ENCODE results near the gene NOTCH1.

The NOTCH1 gene

DNA sequence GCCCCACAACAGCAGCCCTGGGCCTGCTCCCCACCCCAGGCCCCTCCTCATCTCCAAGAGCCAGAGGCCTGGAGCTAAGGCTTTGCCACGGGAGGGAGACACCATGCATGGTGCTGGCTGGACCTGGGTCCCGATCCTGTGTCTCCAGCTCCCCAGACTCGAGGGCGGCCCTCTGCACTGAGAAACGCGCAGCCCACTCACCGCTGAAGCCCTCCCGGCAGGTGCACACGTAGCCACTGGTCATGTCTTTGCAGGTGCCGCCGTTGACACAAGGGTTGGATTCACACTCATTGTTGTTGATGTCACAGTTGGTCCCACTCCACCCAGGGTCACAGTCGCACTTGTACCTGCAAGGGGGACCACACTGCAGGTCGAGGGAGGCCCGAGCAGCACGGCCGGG is 32.7 kb downstream of the NOTCH1 start:
- no peak overlapping the region for H2BK5ac ChIP-seq (ENCODE audit: low read depth, low read length, poor library complexity)
- no peaks in the 10 kb centered on the region for H3K9me3 ChIP-seq (ENCODE audit: insufficient read depth, low read depth, low read length)
- no peak overlapping the region for H3K4me3 ChIP-seq (ENCODE audit: low read depth, low read length)
- no peak overlapping the region for H2AFZ ChIP-seq (ENCODE audit: insufficient read depth, low read length, poor library complexity)
- no peaks in the 10 kb centered on the region for H3K79me1 ChIP-seq (ENCODE audit: low read length)
- no peak for DNase-seq
- no peak overlapping the region for H3K14ac ChIP-seq (ENCODE audit: low read length)
- no peak overlapping the region for H2AK5ac ChIP-seq (ENCODE audit: low read length)
- no peak overlapping the region for H4K91ac ChIP-seq (ENCODE audit: low read depth, low read length)
- H3K4ac ChIP-seq (ENCODE audit: low read depth, low read length), result no peak overlapping the region
- H3K4me2 ChIP-seq (ENCODE audit: low read length), result no peak overlapping the region
- H3K4me1 ChIP-seq (ENCODE audit: control insufficient read depth in 1 of 2, insufficient read depth in 2 of 2, low read length in 2 of 2), result no peaks in the 10 kb centered on the region
- no peaks in the 10 kb centered on the region for H3K27me3 ChIP-seq (ENCODE audit: insufficient read depth, low read length)
- no peaks in the 10 kb centered on the region for H3K79me2 ChIP-seq (ENCODE audit: control insufficient read depth, insufficient read depth, low read length, poor library complexity)
- H3K23ac ChIP-seq (ENCODE audit: low read length), result no peak overlapping the region
- H3K36me3 ChIP-seq (ENCODE audit: control insufficient read depth in 1 of 2, insufficient read depth in 2 of 2, low read length in 2 of 2), result peaks cover 66 to 72% of the 10 kb centered on the region in 2 experiments
- no peak overlapping the region for H2BK12ac ChIP-seq (ENCODE audit: low read length)
- H2BK120ac ChIP-seq (ENCODE audit: insufficient read depth, low read length, poor library complexity), result no peak overlapping the region
- no peak overlapping the region for H3K27ac ChIP-seq (ENCODE audit: low read depth, low read length)
- H4K8ac ChIP-seq (ENCODE audit: low read depth, low read length), result no peak overlapping the region
- H4K12ac ChIP-seq (ENCODE audit: low read depth, low read length), result no peak overlapping the region
- H3K18ac ChIP-seq (ENCODE audit: low read length), result no peak overlapping the region
- no CpG with 5 or more reads among the region's 16 CpGs for WGBS (ENCODE audit: extremely low coverage, insufficient coverage, insufficient read length)
- H3K9ac ChIP-seq (ENCODE audit: low read length), result no peak overlapping the region

DNA sequence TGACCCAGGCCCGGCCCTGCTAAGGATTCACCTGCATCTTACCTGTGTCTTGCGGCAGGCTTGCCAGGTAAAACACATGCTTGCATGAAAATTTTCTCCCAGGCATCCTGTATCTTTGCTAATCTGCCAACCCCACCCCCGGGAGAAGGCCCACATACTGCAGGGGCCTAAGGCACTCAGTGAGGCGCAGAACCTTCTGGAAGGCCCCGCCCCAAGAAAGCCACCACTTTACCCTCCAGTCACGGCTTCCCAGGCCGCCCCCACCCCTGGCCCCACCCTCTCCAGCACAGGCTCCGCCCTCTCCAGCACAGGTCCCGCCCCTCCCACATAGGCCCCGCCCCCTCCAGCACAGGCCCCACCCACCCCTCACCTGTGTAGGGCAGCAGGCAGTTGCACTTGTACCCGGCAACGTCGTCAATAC is 33.2 kb downstream of the NOTCH1 start:
- H3K14ac ChIP-seq (ENCODE audit: low read length), result no peak overlapping the region
- H2AFZ ChIP-seq (ENCODE audit: insufficient read depth, low read length, poor library complexity), result no peak overlapping the region
- DNase-seq, result no peak
- H3K36me3 ChIP-seq (ENCODE audit: control insufficient read depth in 1 of 2, insufficient read depth in 2 of 2, low read length in 2 of 2), result peaks cover 66 to 72% of the 10 kb centered on the region in 2 experiments
- no peaks in the 10 kb centered on the region for H3K4me1 ChIP-seq (ENCODE audit: control insufficient read depth in 1 of 2, insufficient read depth in 2 of 2, low read length in 2 of 2)
- no peak overlapping the region for H3K4me2 ChIP-seq (ENCODE audit: low read length)
- H3K79me1 ChIP-seq (ENCODE audit: low read length), result no peaks in the 10 kb centered on the region
- no peak overlapping the region for H3K4me3 ChIP-seq (ENCODE audit: low read depth, low read length)
- H3K18ac ChIP-seq (ENCODE audit: low read length), result no peak overlapping the region
- no peak overlapping the region for H2AK5ac ChIP-seq (ENCODE audit: low read length)
- H2BK12ac ChIP-seq (ENCODE audit: low read length), result no peak overlapping the region
- H3K4ac ChIP-seq (ENCODE audit: low read depth, low read length), result no peak overlapping the region
- no peaks in the 10 kb centered on the region for H3K79me2 ChIP-seq (ENCODE audit: control insufficient read depth, insufficient read depth, low read length, poor library complexity)
- no peak overlapping the region for H3K27ac ChIP-seq (ENCODE audit: low read depth, low read length)
- H4K91ac ChIP-seq (ENCODE audit: low read depth, low read length), result no peak overlapping the region
- no peak overlapping the region for H2BK120ac ChIP-seq (ENCODE audit: insufficient read depth, low read length, poor library complexity)
- no peak overlapping the region for H3K9ac ChIP-seq (ENCODE audit: low read length)
- H4K12ac ChIP-seq (ENCODE audit: low read depth, low read length), result no peak overlapping the region
- WGBS (ENCODE audit: extremely low coverage, insufficient coverage, insufficient read length), result no CpG with 5 or more reads among the region's 13 CpGs
- H3K9me3 ChIP-seq (ENCODE audit: insufficient read depth, low read depth, low read length), result no peaks in the 10 kb centered on the region
- no peaks in the 10 kb centered on the region for H3K27me3 ChIP-seq (ENCODE audit: insufficient read depth, low read length)
- no peak overlapping the region for H3K23ac ChIP-seq (ENCODE audit: low read length)
- H4K8ac ChIP-seq (ENCODE audit: low read depth, low read length), result no peak overlapping the region
- no peak overlapping the region for H2BK5ac ChIP-seq (ENCODE audit: low read depth, low read length, poor library complexity)

DNA sequence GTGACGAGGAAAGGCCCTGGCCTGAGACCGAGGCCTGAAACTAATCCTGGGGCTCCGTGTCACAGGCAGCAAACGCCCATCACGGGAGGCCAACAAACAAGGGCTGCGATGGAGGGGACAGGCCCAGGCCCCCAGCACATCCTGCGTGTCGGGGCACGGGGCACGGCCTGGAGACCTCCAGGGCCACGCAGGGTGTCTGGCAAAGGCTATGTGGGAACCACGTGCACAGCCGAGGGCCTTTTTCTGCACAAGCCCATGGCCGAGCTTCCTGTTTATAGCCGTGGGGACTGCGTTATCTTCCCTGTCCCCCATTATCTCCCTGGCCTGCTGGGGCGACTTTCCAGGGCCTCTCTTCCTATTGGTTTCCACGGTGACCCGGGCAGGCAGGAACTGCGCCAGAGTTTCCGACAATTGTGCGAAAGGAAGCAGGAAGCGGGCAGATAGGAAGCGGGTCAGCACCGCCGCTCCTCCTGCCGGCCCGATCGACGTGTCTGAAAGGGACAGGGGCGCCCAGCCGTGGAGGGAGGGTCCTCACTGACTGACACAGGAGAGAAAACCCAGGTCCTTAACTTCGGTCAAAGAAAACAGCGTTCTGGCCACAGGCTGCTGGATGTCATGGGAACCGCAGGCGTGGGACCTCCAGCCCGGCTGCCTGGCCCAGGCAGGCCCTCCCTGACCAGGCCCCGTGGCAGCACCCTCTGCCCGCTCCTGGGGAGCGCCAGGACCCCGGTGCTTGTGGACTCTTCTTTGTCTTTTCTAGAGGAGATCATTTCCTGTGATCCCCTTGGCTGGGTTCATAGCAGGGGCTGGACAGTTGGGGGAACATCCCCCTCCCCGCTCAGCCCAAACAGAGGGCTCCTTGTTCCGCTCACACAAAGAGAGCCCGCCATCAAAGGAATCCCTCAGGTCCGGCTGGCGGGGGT is 33.9 kb downstream of the NOTCH1 start:
- Histone ChIP-seq H3K9me3 (ENCODE audit: insufficient read depth, low read depth, low read length) (no peaks in the 10 kb centered on the region), H2BK120ac (ENCODE audit: insufficient read depth, low read length, poor library complexity) (no peak overlapping the region), H4K8ac (ENCODE audit: low read depth, low read length) (no peak overlapping the region), H4K91ac (ENCODE audit: low read depth, low read length) (no peak overlapping the region), H3K4me1 (ENCODE audit: control insufficient read depth in 1 of 2, insufficient read depth in 2 of 2, low read length in 2 of 2) (no peaks in the 10 kb centered on the region), H2BK12ac (ENCODE audit: low read length) (no peak overlapping the region), H3K18ac (ENCODE audit: low read length) (no peak overlapping the region), H2AFZ (ENCODE audit: insufficient read depth, low read length, poor library complexity) (no peak overlapping the region), H2AK5ac (ENCODE audit: low read length) (no peak overlapping the region), H3K79me2 (ENCODE audit: control insufficient read depth, insufficient read depth, low read length, poor library complexity) (no peaks in the 10 kb centered on the region), H3K4ac (ENCODE audit: low read depth, low read length) (no peak overlapping the region), H3K79me1 (ENCODE audit: low read length) (no peaks in the 10 kb centered on the region), H3K14ac (ENCODE audit: low read length) (no peak overlapping the region), H4K12ac (ENCODE audit: low read depth, low read length) (no peak overlapping the region), H3K27me3 (ENCODE audit: insufficient read depth, low read length) (no peaks in the 10 kb centered on the region), H3K4me3 (ENCODE audit: low read depth, low read length) (no peak overlapping the region), H2BK5ac (ENCODE audit: low read depth, low read length, poor library complexity) (no peak overlapping the region), H3K4me2 (ENCODE audit: low read length) (no peak overlapping the region), H3K27ac (ENCODE audit: low read depth, low read length) (no peak overlapping the region), H3K36me3 (ENCODE audit: control insufficient read depth in 1 of 2, insufficient read depth in 2 of 2, low read length in 2 of 2) (peaks cover 67 to 73% of the 10 kb centered on the region in 2 experiments), H3K23ac (ENCODE audit: low read length) (no peak overlapping the region), H3K9ac (ENCODE audit: low read length) (no peak overlapping the region)
- no CpG with 5 or more reads among the region's 46 CpGs for WGBS (ENCODE audit: extremely low coverage, insufficient coverage, insufficient read length)
- no peak for DNase-seq

DNA sequence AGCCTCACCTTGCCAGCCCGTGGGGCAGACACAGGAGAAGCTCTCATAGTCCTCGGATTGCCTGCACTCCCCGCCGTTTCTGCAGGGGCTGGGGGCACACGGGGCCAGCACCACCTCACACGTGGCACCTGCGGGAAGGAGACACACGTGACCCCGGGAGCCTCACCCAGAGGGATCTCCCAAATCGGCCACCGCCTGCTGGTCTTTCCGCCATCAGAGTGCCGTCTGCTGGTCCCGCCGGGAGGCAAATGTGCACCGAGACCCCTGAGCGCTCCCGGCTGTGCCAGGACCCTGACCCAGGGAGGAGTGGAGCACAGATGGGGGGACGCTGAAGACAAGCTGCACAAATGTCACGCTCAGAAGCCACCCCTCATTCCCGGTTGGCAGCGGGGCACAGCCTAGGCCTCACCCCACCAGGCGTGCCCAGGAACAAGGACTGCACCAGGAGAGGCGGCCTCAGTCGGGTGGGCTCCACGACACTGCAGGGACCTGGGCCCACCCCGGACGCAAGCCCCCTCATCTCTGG is 34.6 kb downstream of the NOTCH1 start:
- H3K4me1 ChIP-seq (ENCODE audit: control insufficient read depth in 1 of 2, insufficient read depth in 2 of 2, low read length in 2 of 2), result no peaks in the 10 kb centered on the region
- no peaks in the 10 kb centered on the region for H3K27me3 ChIP-seq (ENCODE audit: insufficient read depth, low read length)
- no peaks in the 10 kb centered on the region for H3K9me3 ChIP-seq (ENCODE audit: insufficient read depth, low read depth, low read length)
- H4K8ac ChIP-seq (ENCODE audit: low read depth, low read length), result no peak overlapping the region
- no peak overlapping the region for H3K9ac ChIP-seq (ENCODE audit: low read length)
- no peak overlapping the region for H3K27ac ChIP-seq (ENCODE audit: low read depth, low read length)
- H3K14ac ChIP-seq (ENCODE audit: low read length), result no peak overlapping the region
- no peak overlapping the region for H4K12ac ChIP-seq (ENCODE audit: low read depth, low read length)
- no CpG with 5 or more reads among the region's 28 CpGs for WGBS (ENCODE audit: extremely low coverage, insufficient coverage, insufficient read length)
- H3K79me2 ChIP-seq (ENCODE audit: control insufficient read depth, insufficient read depth, low read length, poor library complexity), result no peaks in the 10 kb centered on the region
- no peak overlapping the region for H3K4me3 ChIP-seq (ENCODE audit: low read depth, low read length)
- H3K36me3 ChIP-seq (ENCODE audit: control insufficient read depth in 1 of 2, insufficient read depth in 2 of 2, low read length in 2 of 2), result peaks cover 73 to 80% of the 10 kb centered on the region in 2 experiments
- H4K91ac ChIP-seq (ENCODE audit: low read depth, low read length), result no peak overlapping the region
- H3K4me2 ChIP-seq (ENCODE audit: low read length), result no peak overlapping the region
- no peak overlapping the region for H3K4ac ChIP-seq (ENCODE audit: low read depth, low read length)
- no peak overlapping the region for H2AFZ ChIP-seq (ENCODE audit: insufficient read depth, low read length, poor library complexity)
- no peak overlapping the region for H2BK5ac ChIP-seq (ENCODE audit: low read depth, low read length, poor library complexity)
- no peak overlapping the region for H3K18ac ChIP-seq (ENCODE audit: low read length)
- no peak overlapping the region for H2AK5ac ChIP-seq (ENCODE audit: low read length)
- H2BK120ac ChIP-seq (ENCODE audit: insufficient read depth, low read length, poor library complexity), result no peak overlapping the region
- DNase-seq, result no peak
- H3K23ac ChIP-seq (ENCODE audit: low read length), result no peak overlapping the region
- H2BK12ac ChIP-seq (ENCODE audit: low read length), result no peak overlapping the region
- H3K79me1 ChIP-seq (ENCODE audit: low read length), result no peaks in the 10 kb centered on the region
